Measurements from ENCODE around the gene DPH1.
"Not testable (repeated sequence)": the region's sequence is repeated elsewhere in the genome, so short reads cannot be mapped to it uniquely, and the experiment has no call there.

DPH1 gene

DNA sequence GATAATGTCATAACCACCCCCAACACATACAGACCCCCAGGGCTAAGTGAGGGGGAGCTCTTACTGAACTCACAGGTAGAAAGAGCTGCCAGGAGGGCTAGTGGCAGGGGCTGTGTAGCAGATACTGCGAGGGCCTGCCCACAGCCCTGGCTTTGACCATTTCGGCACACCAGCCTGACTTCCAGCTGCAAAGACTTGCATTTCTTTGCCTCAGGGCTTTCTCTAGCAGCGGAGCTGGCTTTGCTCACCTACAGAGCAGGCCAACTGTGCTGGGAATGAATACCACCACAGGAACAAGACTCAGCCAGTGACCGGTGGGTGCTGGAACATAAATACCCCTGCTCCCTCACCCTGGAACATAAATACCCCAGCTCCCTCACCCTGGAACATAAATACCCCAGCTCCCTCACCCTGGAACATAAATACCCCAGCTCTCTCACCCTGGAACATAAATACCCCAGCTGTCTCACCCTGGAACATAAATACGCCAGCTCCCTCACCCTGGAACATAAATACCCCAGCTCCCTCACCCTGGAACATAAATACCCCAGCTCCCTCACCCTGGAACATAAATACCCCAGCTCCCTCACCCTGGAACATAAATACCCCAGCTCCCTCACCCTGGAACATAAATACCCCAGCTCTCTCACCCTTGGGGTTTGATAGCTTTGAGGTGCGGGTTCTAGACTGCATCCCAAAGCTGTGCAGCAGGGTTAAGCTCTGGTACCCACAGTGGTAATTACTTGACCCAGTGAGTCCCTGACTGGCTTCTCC is 16.5 kb upstream of the DPH1 start:
- not testable (repeated sequence) for ATAC-seq

GRCh38 chr17:2013994-2014317 is 16.0 kb upstream of the DPH1 start:
- ATAC-seq = no peak
- TF ChIP-seq ZNF8 (CRISPR knock-in tag; IDR thresholded peaks at IDR 0.05) (no peak), ZNF565 (CRISPR knock-in tag; conservative IDR thresholded peaks at IDR 0.05; ENCODE audit: low read depth) (no peak), BACH2 (CRISPR knock-in tag; IDR thresholded peaks at IDR 0.05; ENCODE audit: borderline replicate concordance) (no peak), RARB (CRISPR knock-in tag; IDR thresholded peaks at IDR 0.05) (no peak), ZNF70 (CRISPR knock-in tag; IDR thresholded peaks at IDR 0.05) (no peak), OSR1 (CRISPR knock-in tag; IDR thresholded peaks at IDR 0.05) (no peak), ESRRG (CRISPR knock-in tag; IDR thresholded peaks at IDR 0.05) (no peak)
- TF ChIP-seq, protein P1, sequence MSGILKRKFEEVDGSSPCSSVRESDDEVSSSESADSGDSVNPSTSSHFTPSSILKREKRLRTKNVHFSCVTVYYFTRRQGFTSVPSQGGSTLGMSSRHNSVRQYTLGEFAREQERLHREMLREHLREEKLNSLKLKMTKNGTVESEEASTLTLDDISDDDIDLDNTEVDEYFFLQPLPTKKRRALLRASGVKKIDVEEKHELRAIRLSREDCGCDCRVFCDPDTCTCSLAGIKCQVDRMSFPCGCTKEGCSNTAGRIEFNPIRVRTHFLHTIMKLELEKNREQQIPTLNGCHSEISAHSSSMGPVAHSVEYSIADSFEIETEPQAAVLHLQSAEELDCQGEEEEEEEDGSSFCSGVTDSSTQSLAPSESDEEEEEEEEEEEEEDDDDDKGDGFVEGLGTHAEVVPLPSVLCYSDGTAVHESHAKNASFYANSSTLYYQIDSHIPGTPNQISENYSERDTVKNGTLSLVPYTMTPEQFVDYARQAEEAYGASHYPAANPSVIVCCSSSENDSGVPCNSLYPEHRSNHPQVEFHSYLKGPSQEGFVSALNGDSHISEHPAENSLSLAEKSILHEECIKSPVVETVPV (CRISPR knock-in tag; IDR thresholded peaks at IDR 0.05) = no peak

GRCh38 chr17:2015314-2015713 is 14.6 kb upstream of the DPH1 start:
- ATAC-seq = no peak
- no peak for TF ChIP-seq RARB (CRISPR knock-in tag; IDR thresholded peaks at IDR 0.05)
- TF ChIP-seq, protein P1 (CRISPR knock-in tag; IDR thresholded peaks at IDR 0.05) = no peak

GRCh38 chr17:2016494-2016893 is 13.5 kb upstream of the DPH1 start:
- no peak for ATAC-seq
- no peak for TF ChIP-seq ESRRG (CRISPR knock-in tag; IDR thresholded peaks at IDR 0.05)

GRCh38 chr17:2017274-2017941 is 12.5 kb upstream of the DPH1 start:
- ATAC-seq = no peak
- TF ChIP-seq TSHZ2 (CRISPR knock-in tag; IDR thresholded peaks at IDR 0.05) = no peak
- TF ChIP-seq CREB5 (CRISPR knock-in tag; IDR thresholded peaks at IDR 0.05; ENCODE audit: low read depth) = no peak
- no peak for TF ChIP-seq ZNF8 (CRISPR knock-in tag; IDR thresholded peaks at IDR 0.05)
- no peak for TF ChIP-seq CSDC2 (CRISPR knock-in tag; IDR thresholded peaks at IDR 0.05)

GRCh38 chr17:2018716-2019510 is 11.0 kb upstream of the DPH1 start:
- ATAC-seq = no peak
- TF ChIP-seq OSR1 (CRISPR knock-in tag; IDR thresholded peaks at IDR 0.05) (no peak), ARNTL (CRISPR knock-in tag; IDR thresholded peaks at IDR 0.05; ENCODE audit: borderline replicate concordance, low read depth) (no peak), BACH2 (CRISPR knock-in tag; IDR thresholded peaks at IDR 0.05; ENCODE audit: borderline replicate concordance) (no peak), CREB5 (CRISPR knock-in tag; IDR thresholded peaks at IDR 0.05; ENCODE audit: low read depth) (no peak), SNAI2 (CRISPR knock-in tag; IDR thresholded peaks at IDR 0.05) (no peak), CSDC2 (CRISPR knock-in tag; IDR thresholded peaks at IDR 0.05) (no peak), ZFP30 (CRISPR knock-in tag; IDR thresholded peaks at IDR 0.05) (no peak), GLIS3 (CRISPR knock-in tag; IDR thresholded peaks at IDR 0.05) (no peak), ZNF70 (CRISPR knock-in tag; IDR thresholded peaks at IDR 0.05) (no peak), ZNF8 (CRISPR knock-in tag; IDR thresholded peaks at IDR 0.05) (no peak)
- TF ChIP-seq, protein P2, sequence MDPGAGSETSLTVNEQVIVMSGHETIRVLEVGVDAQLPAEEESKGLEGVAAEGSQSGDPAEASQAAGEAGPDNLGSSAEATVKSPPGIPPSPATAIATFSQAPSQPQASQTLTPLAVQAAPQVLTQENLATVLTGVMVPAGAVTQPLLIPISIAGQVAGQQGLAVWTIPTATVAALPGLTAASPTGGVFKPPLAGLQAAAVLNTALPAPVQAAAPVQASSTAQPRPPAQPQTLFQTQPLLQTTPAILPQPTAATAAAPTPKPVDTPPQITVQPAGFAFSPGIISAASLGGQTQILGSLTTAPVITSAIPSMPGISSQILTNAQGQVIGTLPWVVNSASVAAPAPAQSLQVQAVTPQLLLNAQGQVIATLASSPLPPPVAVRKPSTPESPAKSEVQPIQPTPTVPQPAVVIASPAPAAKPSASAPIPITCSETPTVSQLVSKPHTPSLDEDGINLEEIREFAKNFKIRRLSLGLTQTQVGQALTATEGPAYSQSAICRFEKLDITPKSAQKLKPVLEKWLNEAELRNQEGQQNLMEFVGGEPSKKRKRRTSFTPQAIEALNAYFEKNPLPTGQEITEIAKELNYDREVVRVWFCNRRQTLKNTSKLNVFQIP (CRISPR knock-in tag; IDR thresholded peaks at IDR 0.05; ENCODE audit: borderline replicate concordance, low read depth) = no peak
